Stimulated activated naive CD8-positive, alpha-beta T cell treated with anti-CD3 and anti-CD28 coated beads, Interleukin-15, amount 100 ng/mL, for 72 hours (primary cell): ENCODE data around the gene SLC22A31.
A peak's percentile ranks its signal among the peaks of the same experiment; 100 is the strongest.
"Not testable (repeated sequence)": the region's sequence is repeated elsewhere in the genome, so short reads cannot be mapped to it uniquely, and the experiment has no call there.

Experiments used
- ATAC-seq: fragments of 150-1000 bp; cut with Tn5 transposase; 2 replicates; pipeline ENCODE4 v1.10.0; 2021; ENCODE audit warnings: mild to moderate bottlenecking, moderate library complexity
- DNase-seq, 2 donors: peaks; one replicate each; pipeline ENCODE4 v3.0.0; 2021 to 2022
- H3K27ac Mint-ChIP-seq, 2 donors: one replicate each; pipeline ENCODE4 v1.8.0; 2022; ENCODE audit warnings: mild to moderate bottlenecking in 2 of 2, mixed read lengths in 2 of 2, moderate library complexity in 2 of 2
- H3K27me3 Mint-ChIP-seq: one replicate; pipeline ENCODE4 v1.8.0; 2022; ENCODE audit warnings: mixed read lengths
- H3K4me1 Mint-ChIP-seq: one replicate; pipeline ENCODE4 v1.8.0; 2022; ENCODE audit warnings: mild to moderate bottlenecking, mixed read lengths
- H3K4me3 Mint-ChIP-seq, 2 donors: one replicate each; pipeline ENCODE4 v1.8.0; 2022; ENCODE audit warnings: mild to moderate bottlenecking in 2 of 2, mixed read lengths in 2 of 2, moderate library complexity in 1 of 2
- H3K9me3 Mint-ChIP-seq, 2 donors: one replicate each; pipeline ENCODE4 v1.8.0; 2022; ENCODE audit warnings: mixed read lengths in 2 of 2

Gene SLC22A31

DNA sequence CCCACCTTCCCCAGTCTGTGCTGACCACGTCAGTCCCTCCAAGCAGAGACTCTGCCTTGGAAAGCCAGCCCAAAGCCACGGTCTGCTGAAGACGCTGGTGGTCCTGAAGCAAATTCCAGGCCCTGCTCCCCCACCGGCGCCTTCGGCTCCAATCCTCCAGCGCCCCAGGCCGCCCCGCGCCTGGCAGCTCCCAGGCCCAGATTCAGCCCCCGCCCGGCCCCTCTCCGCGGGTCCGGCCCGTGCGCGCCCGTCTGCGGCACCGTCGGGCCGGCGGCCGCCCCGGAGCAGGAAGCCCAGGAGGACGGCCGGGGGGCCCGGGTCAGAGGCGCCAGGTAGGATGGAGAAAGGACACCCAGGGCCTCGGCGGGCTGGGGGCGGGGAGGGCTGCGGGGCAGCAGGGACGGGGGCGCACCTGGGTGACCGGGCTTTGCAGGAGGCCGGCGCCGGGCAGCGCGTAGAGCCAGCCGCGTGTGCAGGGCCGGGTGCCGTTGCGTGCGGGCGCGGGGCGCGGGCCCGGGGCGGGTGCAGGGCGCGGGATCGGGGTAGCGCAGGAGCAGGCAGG is 594 bp upstream of the SLC22A31 start:
- DNase-seq (no peak), ATAC-seq (peak; percentile 33)
- H3K4me3 Mint-ChIP-seq = peak overlapping the region; percentile 55 to 62
- H3K27me3 Mint-ChIP-seq = peaks cover 68% of the 10 kb centered on the region
- no peak overlapping the region for H3K27ac Mint-ChIP-seq
- peaks cover 12% of the 10 kb centered on the region for H3K4me1 Mint-ChIP-seq
- H3K9me3 Mint-ChIP-seq = no peaks in the 10 kb centered on the region

DNA sequence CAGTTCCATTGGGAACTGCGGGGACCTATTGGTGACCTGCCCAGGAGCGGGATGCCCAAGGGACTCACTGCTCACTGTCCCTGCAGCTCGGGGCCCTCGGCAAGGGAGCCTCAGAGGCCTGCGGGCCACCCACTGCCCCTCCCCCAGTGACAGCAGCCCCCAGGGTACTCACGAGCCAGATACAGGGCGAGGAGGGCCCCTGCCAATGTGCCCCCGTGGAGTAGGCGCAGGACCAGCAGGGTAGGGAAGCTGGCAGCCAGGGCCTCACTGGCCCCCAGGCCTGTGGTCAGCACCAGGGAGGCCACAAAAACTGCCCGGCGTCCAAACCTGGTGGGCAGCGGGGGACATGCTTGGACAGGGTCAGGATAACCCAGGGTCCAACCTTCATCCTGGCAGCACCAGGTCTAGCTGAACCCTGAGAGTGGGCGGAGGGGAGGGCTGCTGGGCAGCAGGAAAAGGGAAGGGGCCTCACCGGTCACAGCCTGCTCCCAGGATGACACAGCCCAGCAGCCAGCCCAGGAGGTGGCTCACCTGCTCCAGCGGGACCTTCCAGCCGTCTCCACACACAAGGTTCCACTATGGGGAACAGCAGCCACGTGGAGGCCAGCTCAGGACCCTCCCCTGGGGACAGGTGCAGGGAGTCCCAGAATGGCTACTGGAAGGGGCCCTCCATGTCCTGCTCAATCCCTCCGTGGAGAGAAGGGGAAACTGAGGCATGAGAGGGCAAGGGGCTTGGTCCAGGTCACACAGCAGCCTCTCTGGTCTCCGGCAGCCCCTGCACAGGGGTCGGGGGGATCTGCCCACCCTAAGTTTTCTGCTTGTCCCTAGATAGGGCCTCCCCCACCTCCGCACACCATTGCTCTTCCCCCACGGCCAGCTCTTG is 855 bp downstream of the SLC22A31 start:
- Mint-ChIP-seq H3K4me1 (peaks cover 16% of the 10 kb centered on the region), H3K9me3 (no peaks in the 10 kb centered on the region), H3K27me3 (peaks cover 61% of the 10 kb centered on the region)

DNA sequence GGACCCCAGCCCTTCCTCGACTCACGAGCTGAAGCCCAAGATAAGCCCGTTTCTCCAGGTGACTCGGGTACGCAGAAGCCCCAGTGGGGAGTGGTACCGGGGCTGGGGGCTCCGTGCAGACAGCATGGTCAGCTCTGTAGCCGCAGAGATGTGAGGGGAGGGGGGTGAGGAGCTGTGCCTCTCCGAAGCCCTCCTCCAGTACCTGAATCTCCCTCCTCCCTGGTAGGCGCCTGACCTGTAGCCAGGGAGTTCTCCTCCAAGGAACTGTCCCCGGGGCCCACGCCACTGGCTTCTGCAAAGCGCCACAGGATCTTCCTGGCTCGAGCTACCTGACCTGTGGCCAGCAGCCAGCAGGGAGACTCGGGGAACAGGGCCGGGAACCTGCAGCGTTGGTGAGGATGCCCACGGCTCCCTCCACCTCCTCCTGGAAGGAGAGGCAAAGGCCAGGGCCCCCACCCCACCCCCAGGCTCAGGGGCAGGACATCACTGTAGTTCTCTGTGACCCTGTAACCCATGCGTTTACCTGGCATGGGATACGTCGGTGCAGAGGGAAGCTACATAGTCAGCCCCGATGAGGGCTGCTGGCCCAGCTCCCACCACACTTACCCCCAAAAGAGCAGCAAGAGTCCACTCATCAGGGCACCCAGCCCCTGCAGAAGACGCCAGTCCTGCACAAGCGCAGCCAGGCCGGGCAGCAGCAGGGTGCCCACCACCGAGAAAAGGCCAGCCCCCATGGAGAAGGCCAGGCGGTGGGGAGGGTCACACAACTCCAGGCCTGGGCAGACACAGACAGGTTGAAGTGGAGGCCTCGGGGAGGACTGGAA is 1.7 kb downstream of the SLC22A31 start:
- DNase-seq = no peak
- H3K27ac Mint-ChIP-seq = no peak overlapping the region
- no peaks in the 10 kb centered on the region for H3K9me3 Mint-ChIP-seq
- H3K27me3 Mint-ChIP-seq = peaks cover 53% of the 10 kb centered on the region
- H3K4me3 Mint-ChIP-seq = no peak overlapping the region
- H3K4me1 Mint-ChIP-seq = peaks cover 18% of the 10 kb centered on the region
- no peak for ATAC-seq

More for the DNA sequence above, 855 bp downstream of the SLC22A31 start:
- H3K27ac Mint-ChIP-seq = no peak overlapping the region
- DNase-seq (no peak), ATAC-seq (no peak)
- peak overlapping the region in 1 of 2 donors; percentile 26 for H3K4me3 Mint-ChIP-seq

DNA sequence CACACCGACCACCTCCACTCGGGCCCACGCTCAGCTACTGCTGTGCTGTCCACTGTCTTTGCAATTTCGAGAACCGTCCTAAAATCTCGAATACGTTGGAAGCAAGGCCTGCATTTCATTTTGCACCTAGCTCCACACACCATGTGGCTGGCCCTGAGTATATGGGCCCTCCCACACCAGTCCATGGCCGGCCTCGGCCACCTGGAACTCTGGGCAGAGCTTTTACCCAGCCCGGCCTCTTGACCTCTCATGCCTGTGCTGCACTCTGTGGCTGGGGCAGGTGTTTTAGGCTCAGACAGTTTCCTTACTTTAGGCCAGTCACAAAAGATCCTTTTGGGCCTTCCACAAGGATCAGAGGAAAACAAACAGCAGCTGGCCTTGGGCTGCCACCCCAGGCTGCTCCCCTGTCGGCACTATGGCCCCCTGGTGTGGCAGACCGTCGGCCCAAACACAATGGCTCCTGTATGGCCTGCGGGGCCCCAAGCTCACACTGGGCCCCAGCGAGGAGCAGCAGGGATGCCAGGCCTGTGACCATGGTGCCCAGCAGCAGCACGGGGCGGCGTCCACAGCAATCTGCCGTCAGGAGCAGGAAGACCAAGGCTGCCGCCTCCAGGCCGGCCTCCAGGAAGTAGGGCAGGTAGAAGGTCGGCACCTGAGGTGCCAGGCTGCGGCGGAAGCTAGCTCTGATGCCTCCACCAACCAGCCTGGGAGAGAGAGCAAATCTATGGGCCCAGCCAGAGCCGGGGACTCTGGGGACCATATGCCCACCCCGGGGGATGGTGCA is 2.5 kb downstream of the SLC22A31 start:
- no peak for DNase-seq
- H3K4me3 Mint-ChIP-seq = no peak overlapping the region
- H3K4me1 Mint-ChIP-seq = peaks cover 18% of the 10 kb centered on the region
- H3K27ac Mint-ChIP-seq = no peak overlapping the region
- H3K27me3 Mint-ChIP-seq = peaks cover 45% of the 10 kb centered on the region
- no peak for ATAC-seq
- no peaks in the 10 kb centered on the region for H3K9me3 Mint-ChIP-seq

DNA sequence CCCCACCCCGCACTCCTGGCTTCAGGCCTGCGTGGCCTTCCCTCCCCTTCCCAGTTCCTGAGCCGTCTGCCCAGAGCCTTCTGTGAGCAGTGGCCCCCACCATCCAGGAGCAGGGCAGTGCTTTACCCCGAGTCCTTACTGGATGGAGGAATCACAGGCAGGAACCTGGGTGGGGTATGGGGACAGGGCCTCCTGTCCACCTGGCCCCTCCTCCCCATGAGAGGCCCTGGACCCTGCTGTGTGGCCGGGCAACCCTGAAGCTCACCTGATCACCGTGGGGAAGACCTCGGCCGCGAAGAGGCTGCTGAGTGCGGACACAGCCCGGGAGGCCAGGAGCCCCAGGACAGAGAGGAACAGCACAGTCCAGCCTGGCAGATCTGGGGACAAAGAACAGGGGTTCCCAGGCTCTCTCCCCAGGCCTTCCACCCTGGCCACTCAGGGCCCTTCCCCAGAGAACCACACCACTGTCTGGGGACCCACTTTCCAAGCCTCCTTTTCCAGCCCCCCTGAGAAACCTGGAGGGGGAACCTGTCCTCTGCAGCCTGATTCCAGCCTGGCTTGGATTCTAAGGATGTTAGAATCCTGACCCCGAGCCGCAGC is 3.2 kb downstream of the SLC22A31 start:
- H3K27ac Mint-ChIP-seq = peak overlapping the region in 1 of 2 donors; percentile 42
- ATAC-seq = no peak
- H3K9me3 Mint-ChIP-seq = no peaks in the 10 kb centered on the region
- peaks cover 18% of the 10 kb centered on the region for H3K4me1 Mint-ChIP-seq
- H3K27me3 Mint-ChIP-seq = peaks cover 38% of the 10 kb centered on the region
- H3K4me3 Mint-ChIP-seq = no peak overlapping the region
- DNase-seq = no peak

DNA sequence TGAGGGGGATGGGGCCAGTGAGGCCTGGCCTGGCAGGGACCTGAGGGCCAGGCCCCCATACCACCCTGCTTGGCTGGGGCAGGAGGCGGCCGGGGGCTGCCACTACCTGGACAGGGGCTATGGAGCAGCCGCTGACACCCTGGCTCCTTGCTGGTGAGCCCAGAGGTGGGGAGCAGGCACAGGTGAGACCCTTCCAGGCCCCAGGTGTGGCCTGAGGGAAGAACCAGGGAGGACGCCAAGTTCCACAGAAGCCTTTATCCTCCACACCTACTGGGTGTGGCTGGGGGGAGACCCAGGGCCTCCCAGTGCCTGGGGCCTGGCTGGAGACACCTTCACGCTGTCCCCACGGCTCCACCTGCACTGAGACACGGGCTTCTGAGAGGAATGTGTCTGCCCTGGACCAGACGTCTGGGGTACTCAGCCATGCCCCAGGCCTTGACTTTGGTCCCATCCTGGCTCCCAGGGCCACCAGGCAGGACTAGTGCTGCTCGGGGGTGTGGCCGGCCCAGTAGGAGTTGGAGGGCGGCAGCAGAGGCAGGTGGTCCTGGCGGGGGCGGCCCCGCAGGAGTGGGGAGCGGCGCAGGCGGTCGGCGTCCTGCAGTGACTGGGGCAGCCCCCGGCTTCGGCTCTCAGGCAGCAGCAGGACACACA is 4.7 kb downstream of the SLC22A31 start:
- no peak overlapping the region for H3K4me3 Mint-ChIP-seq
- no peaks in the 10 kb centered on the region for H3K9me3 Mint-ChIP-seq

DNA sequence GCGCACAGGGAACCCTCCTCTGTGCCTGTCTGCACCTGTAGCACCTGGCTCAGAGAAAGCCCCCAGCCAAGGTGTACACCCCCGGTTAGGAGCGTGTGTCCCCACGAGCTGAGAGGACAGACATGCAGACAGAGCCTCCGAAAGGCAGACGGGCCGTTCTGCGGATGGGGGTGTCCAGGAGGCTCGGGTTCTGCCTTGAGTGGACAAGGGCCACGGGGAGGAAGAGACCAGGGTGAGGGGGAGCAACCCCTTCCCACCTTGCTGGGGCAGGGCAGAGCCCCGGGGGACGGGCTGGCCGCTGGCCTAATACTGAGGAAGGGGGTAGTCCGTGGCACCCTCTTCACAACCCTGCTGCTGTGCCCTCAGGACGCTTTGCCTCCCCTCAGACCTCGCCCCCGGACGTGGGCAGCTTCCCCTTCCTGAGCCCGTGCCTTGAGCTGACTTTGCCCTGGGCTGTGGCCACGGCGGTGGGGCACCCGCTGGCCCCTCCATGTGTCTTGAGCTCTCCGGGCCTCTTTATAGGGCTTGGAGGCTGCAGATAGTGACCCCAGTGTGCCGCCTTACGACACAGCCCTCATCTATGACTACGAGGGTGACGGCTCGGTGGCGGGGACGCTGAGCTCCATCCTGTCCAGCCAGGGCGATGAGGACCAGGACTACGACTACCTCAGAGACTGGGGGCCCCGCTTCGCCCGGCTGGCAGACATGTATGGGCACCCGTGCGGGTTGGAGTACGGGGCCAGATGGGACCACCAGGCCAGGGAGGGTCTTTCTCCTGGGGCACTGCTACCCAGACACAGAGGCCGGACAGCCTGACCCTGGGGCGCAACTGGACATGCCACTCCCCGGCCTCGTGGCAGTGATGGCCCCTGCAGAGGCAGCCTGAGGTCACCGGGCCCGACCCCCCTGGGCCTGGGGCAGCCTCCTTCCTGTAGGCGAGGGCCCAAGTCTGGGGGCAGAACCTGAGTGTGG is 5.7 kb downstream of the SLC22A31 start:
- Mint-ChIP-seq H3K27ac (no peak overlapping the region), H3K4me3 (no peak overlapping the region), H3K27me3 (peaks cover 24% of the 10 kb centered on the region), H3K9me3 (no peaks in the 10 kb centered on the region), H3K4me1 (peaks cover 11% of the 10 kb centered on the region)
- ATAC-seq = no peak
- DNase-seq = no peak

More for the DNA sequence above, 4.7 kb downstream of the SLC22A31 start:
- peaks cover 21% of the 10 kb centered on the region for H3K4me1 Mint-ChIP-seq
- ATAC-seq (no peak), DNase-seq (no peak)
- peaks cover 34% of the 10 kb centered on the region for H3K27me3 Mint-ChIP-seq
- H3K27ac Mint-ChIP-seq = no peak overlapping the region

DNA sequence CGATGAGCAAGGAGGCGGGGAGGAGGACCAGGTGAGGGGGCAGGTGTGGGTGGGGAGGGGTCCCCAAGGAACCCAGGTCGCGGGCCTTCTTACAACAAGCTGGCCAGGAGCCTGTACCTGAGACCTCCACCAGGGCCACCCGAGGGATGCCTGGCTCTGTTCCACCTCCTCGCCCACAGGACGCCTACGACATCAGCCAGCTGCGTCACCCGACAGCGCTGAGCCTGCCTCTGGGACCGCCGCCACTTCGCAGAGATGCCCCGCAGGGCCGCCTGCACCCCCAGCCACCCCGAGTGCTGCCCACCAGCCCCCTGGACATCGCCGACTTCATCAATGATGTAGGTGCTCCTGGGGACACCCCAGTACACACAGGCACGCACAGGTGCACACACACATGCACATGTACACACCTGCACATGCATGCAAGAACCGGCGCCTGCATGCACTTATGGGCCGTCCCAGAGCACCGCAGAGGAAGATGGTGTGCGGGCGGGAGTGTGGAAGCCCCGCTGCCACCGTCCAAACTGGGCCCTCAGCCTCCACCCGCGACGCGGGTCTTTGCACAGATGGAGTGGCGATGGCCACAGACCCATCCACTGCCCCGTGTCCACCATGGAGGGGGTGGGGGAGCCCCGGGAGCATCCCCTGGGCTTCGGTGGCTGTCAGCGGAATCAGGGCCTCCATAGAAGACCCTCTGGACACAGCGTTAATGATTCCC is 6.6 kb downstream of the SLC22A31 start:
- no peak for ATAC-seq
- Mint-ChIP-seq H3K4me3 (peak overlapping the region in 1 of 2 donors; percentile 29), H3K4me1 (peaks cover 11% of the 10 kb centered on the region), H3K27me3 (peaks cover 15% of the 10 kb centered on the region), H3K27ac (no peak overlapping the region), H3K9me3 (no peaks in the 10 kb centered on the region)
- DNase-seq = peak in 1 of 2 donors; percentile 19

DNA sequence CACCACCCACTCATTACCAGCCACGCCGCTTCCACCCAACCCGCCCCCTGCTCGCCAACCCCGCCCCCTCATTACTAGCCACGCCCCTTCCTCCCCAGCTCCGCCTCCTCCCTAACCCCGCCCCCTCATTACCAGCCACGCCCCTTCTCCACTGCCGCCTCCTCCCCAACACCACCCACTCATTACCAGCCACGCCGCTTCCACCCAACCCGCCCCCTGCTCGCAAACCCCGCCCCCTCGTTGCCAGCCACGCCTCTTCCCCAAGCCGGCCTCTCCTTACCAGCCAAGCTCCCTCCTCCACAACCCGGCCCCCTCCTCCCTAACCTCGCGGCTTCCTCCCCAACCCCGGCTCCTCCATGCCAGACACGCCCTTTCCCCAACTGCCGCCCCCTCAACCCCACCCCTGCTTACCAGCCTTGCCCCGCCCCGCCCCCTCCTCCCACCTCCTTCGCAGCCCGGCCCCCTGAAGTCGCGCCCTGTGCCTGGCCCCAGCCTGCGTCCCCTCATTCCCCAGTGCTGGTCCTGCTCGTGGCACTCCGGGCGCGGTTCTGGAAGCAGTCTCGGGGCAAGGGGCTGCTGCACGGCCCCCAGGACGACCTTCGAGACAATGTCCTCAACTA is 7.3 kb downstream of the SLC22A31 start:
- DNase-seq (peak; percentile 66 to 69), ATAC-seq (no peak)
- H3K27ac Mint-ChIP-seq = no peak overlapping the region
- peaks cover 11% of the 10 kb centered on the region for H3K4me1 Mint-ChIP-seq
- peaks cover 8% of the 10 kb centered on the region for H3K27me3 Mint-ChIP-seq
- no peaks in the 10 kb centered on the region for H3K9me3 Mint-ChIP-seq
- peak overlapping the region in 1 of 2 donors; percentile 8 for H3K4me3 Mint-ChIP-seq

DNA sequence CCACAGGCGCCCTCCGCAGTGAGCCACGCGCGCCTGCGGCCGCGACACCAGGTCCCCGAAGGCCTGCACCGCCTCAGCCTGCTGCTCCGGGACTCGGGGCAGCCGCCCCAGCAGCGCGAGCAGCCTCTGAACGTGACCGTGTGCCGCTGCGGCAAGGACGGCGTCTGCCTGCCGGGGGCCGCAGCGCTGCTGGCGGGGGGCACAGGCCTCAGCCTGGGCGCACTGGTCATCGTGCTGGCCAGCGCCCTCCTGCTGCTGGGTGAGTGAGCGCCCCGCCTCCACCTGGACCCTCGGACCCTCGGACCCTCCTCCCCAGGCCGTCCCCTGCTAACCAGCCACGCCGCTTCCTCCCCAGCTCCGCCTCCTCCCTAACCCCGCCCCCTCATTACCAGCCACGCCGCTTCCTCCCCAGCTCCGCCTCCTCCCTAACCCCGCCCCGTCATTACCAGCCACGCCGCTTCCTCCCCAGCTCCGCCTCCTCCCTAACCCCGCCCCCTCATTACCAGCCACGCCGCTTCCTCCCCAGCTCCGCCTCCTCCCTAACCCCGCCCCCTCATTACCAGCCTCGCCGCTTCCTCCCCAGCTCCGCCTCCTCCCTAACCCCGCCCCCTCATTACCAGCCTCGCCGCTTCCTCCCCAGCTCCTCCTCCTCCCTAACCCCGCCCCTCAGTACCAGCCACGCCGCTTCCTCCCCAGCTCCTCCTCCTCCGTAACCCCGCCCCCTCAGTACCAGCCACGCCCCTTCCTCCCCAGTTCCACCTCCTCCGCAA is 8.0 kb downstream of the SLC22A31 start:
- Mint-ChIP-seq H3K4me1 (peaks cover 15% of the 10 kb centered on the region), H3K4me3 (peak overlapping the region in 1 of 2 donors; percentile 58)
- DNase-seq (peak; percentile 79 to 84), ATAC-seq (peak; percentile 48)
- not testable (repeated sequence) for H3K27ac Mint-ChIP-seq, H3K27me3 Mint-ChIP-seq, H3K9me3 Mint-ChIP-seq

DNA sequence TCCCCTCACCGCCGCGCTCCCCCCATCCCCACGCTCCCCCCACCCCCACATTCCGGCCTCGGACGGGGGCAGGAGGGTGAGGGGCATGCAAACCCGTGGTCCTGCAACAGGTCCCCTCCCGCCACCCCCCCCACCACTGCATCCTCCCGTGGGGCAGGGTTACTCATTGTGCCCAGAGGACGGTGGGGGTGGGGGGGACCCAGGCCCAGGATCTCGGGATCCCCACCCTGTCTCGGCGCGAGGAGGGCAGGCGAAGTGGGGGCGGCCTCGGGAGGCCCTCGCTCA is 8.5 kb downstream of the SLC22A31 start:
- peaks cover 17% of the 10 kb centered on the region for H3K4me1 Mint-ChIP-seq
- ATAC-seq = peak; percentile 2

More for the DNA sequence above, 8.5 kb downstream of the SLC22A31 start:
- H3K9me3 Mint-ChIP-seq = no peaks in the 10 kb centered on the region
- H3K27ac Mint-ChIP-seq = no peak overlapping the region
- no peaks in the 10 kb centered on the region for H3K27me3 Mint-ChIP-seq
- no peak for DNase-seq
- H3K4me3 Mint-ChIP-seq = no peak overlapping the region
